Measurements from ENCODE around the gene EFNA5.
"Not testable (repeated sequence)": the region's sequence is repeated elsewhere in the genome, so short reads cannot be mapped to it uniquely, and the experiment has no call there.

Gene EFNA5

GRCh38 chr5:107346580-107346979, 324.2 kb downstream of the EFNA5 start:
- not testable (repeated sequence) for DNase-seq

- DNase-seq: peak; percentile 71
These were observed 328.4 kb downstream of the EFNA5 start for GRCh38 chr5:107342371-107342770.

- no peak for DNase-seq
These were observed 329.2 kb downstream of the EFNA5 start for GRCh38 chr5:107341376-107342084.

GRCh38 chr5:107340631-107341030, 330.1 kb downstream of the EFNA5 start:
- no peak for DNase-seq

GRCh38 chr5:107338335-107338734, 332.4 kb downstream of the EFNA5 start:
- no peak for DNase-seq

- DNase-seq: no peak
These were observed 333.5 kb downstream of the EFNA5 start for GRCh38 chr5:107337281-107337680.

- DNase-seq: no peak
These were observed 338.9 kb downstream of the EFNA5 start for GRCh38 chr5:107331882-107332281.

GRCh38 chr5:107331312-107331711, 339.4 kb downstream of the EFNA5 start:
- DNase-seq: no peak

- DNase-seq: no peak
These were observed 339.8 kb downstream of the EFNA5 start for GRCh38 chr5:107330903-107331302.

GRCh38 chr5:107329850-107330249, 340.9 kb downstream of the EFNA5 start:
- no peak for DNase-seq

Measured in NCI-H146 (cell line).